ENCODE measurements around the gene ROR1. TPM values are rescaled to one million over a fixed set of nuclear protein-coding genes. Genes with fewer than 3 reads are reported as not detected.

The ROR1 gene
- total RNA-seq, 1 donor = 52.5 TPM

- Histone ChIP-seq H3K36me3 (ENCODE audit: insufficient read depth, low read length) (peaks cover 3% of the 10 kb centered on the region), H2AFZ (ENCODE audit: low read length) (no peak overlapping the region), H3K9me3 (ENCODE audit: low read depth, low read length) (no peaks in the 10 kb centered on the region), H3K4me3 (ENCODE audit: insufficient read depth, low read length) (no peak overlapping the region), H3K79me2 (ENCODE audit: insufficient read depth, low read length) (no peaks in the 10 kb centered on the region), H4K20me1 (ENCODE audit: insufficient read depth, low read length) (no peaks in the 10 kb centered on the region), H3K27me3 (ENCODE audit: insufficient read depth, low read length) (no peaks in the 10 kb centered on the region), H3K27ac (ENCODE audit: low read depth, low read length) (peak overlapping the region; percentile 17), H3K4me2 (ENCODE audit: insufficient read depth, low read length) (no peak overlapping the region), H3K4me1 (ENCODE audit: insufficient read depth, low read length) (peaks cover 27% of the 10 kb centered on the region)
- DNase-seq (ENCODE audit: insufficient read length, low spot score, missing footprints) = no peak
- TF ChIP-seq, protein P1, sequence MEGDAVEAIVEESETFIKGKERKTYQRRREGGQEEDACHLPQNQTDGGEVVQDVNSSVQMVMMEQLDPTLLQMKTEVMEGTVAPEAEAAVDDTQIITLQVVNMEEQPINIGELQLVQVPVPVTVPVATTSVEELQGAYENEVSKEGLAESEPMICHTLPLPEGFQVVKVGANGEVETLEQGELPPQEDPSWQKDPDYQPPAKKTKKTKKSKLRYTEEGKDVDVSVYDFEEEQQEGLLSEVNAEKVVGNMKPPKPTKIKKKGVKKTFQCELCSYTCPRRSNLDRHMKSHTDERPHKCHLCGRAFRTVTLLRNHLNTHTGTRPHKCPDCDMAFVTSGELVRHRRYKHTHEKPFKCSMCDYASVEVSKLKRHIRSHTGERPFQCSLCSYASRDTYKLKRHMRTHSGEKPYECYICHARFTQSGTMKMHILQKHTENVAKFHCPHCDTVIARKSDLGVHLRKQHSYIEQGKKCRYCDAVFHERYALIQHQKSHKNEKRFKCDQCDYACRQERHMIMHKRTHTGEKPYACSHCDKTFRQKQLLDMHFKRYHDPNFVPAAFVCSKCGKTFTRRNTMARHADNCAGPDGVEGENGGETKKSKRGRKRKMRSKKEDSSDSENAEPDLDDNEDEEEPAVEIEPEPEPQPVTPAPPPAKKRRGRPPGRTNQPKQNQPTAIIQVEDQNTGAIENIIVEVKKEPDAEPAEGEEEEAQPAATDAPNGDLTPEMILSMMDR (IDR thresholded peaks at IDR 0.05; ENCODE audit: extremely low read depth, low read depth, low read length) = no peak
Observed at GRCh38 chr1:64061430-64062104, 287.8 kb downstream of the ROR1 start.

GRCh38 chr1:64062529-64062928, 288.7 kb downstream of the ROR1 start:
- H3K36me3 ChIP-seq (ENCODE audit: insufficient read depth, low read length) = peaks cover 3% of the 10 kb centered on the region
- H3K27me3 ChIP-seq (ENCODE audit: insufficient read depth, low read length) = no peaks in the 10 kb centered on the region
- TF ChIP-seq, protein P1 (IDR thresholded peaks at IDR 0.05; ENCODE audit: extremely low read depth, low read depth, low read length) = no peak
- H3K4me1 ChIP-seq (ENCODE audit: insufficient read depth, low read length) = peaks cover 27% of the 10 kb centered on the region
- H3K27ac ChIP-seq (ENCODE audit: low read depth, low read length) = peak overlapping the region; percentile 62
- no peak overlapping the region for H2AFZ ChIP-seq (ENCODE audit: low read length)
- no peak overlapping the region for H3K4me3 ChIP-seq (ENCODE audit: insufficient read depth, low read length)
- H3K9me3 ChIP-seq (ENCODE audit: low read depth, low read length) = no peaks in the 10 kb centered on the region
- H3K4me2 ChIP-seq (ENCODE audit: insufficient read depth, low read length) = no peak overlapping the region
- H4K20me1 ChIP-seq (ENCODE audit: insufficient read depth, low read length) = no peaks in the 10 kb centered on the region
- DNase-seq (ENCODE audit: insufficient read length, low spot score, missing footprints) = no peak
- H3K79me2 ChIP-seq (ENCODE audit: insufficient read depth, low read length) = no peaks in the 10 kb centered on the region

GRCh38 chr1:64062941-64063581, 289.2 kb downstream of the ROR1 start:
- H3K9me3 ChIP-seq (ENCODE audit: low read depth, low read length) = no peaks in the 10 kb centered on the region
- peaks cover 3% of the 10 kb centered on the region for H3K36me3 ChIP-seq (ENCODE audit: insufficient read depth, low read length)
- no peaks in the 10 kb centered on the region for H3K79me2 ChIP-seq (ENCODE audit: insufficient read depth, low read length)
- no peak overlapping the region for H2AFZ ChIP-seq (ENCODE audit: low read length)
- H4K20me1 ChIP-seq (ENCODE audit: insufficient read depth, low read length) = no peaks in the 10 kb centered on the region
- H3K4me3 ChIP-seq (ENCODE audit: insufficient read depth, low read length) = no peak overlapping the region
- peak; percentile 58 for DNase-seq (ENCODE audit: insufficient read length, low spot score, missing footprints)
- peaks cover 27% of the 10 kb centered on the region for H3K4me1 ChIP-seq (ENCODE audit: insufficient read depth, low read length)
- H3K27ac ChIP-seq (ENCODE audit: low read depth, low read length) = peak overlapping the region; percentile 62
- H3K4me2 ChIP-seq (ENCODE audit: insufficient read depth, low read length) = no peak overlapping the region
- TF ChIP-seq, protein P1 (IDR thresholded peaks at IDR 0.05; ENCODE audit: extremely low read depth, low read depth, low read length) = no peak
- no peaks in the 10 kb centered on the region for H3K27me3 ChIP-seq (ENCODE audit: insufficient read depth, low read length)

GRCh38 chr1:64065571-64065970, 291.8 kb downstream of the ROR1 start:
- Histone ChIP-seq H3K9me3 (ENCODE audit: low read depth, low read length) (no peaks in the 10 kb centered on the region), H3K79me2 (ENCODE audit: insufficient read depth, low read length) (no peaks in the 10 kb centered on the region), H3K36me3 (ENCODE audit: insufficient read depth, low read length) (no peaks in the 10 kb centered on the region), H4K20me1 (ENCODE audit: insufficient read depth, low read length) (no peaks in the 10 kb centered on the region), H2AFZ (ENCODE audit: low read length) (no peak overlapping the region), H3K27me3 (ENCODE audit: insufficient read depth, low read length) (no peaks in the 10 kb centered on the region), H3K4me1 (ENCODE audit: insufficient read depth, low read length) (peaks cover 22% of the 10 kb centered on the region), H3K4me3 (ENCODE audit: insufficient read depth, low read length) (no peak overlapping the region), H3K4me2 (ENCODE audit: insufficient read depth, low read length) (no peak overlapping the region), H3K27ac (ENCODE audit: low read depth, low read length) (no peak overlapping the region)
- DNase-seq (ENCODE audit: insufficient read length, low spot score, missing footprints) = no peak
- TF ChIP-seq, protein P1 (IDR thresholded peaks at IDR 0.05; ENCODE audit: extremely low read depth, low read depth, low read length) = no peak

Measured in osteoblast (primary cell).